ENCODE results near the gene FNBP1.
A peak's percentile ranks its signal among the peaks of the same experiment; 100 is the strongest.

FNBP1 gene

DNA sequence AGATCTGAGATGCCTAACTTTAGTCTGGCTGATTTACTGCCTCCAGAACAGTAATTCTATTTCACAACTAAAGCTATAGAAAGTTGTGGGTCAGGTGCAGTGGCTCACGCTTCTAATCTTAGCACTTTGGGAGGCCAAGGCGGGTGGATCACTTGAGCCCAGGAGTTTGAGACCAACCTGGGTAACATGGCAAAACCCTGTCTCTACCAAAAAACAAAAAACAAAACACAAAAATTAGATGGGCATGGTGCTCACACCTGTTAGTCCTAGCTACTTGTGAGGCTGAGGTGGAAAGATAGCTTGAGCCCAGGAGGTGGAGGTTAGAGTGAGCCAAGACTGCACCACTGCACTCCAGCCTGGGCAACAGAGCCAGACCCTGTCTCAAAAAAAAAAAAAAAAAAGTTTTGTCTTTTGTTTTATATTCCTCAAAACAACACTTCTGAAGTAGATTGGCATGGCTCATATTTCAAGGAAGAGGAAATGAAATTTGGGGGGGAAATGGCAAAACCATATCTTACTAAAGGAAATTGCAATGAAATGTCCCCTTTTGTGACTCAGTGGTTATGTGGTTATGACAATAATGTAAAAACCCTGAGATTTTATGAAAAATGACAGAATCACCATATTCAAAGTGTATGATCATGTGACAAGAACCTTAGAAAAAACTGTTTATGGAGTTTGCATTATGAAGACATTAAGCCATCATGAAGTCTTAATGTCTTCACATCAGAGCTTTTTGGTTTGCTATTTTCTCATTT, 16.2 kb downstream of the FNBP1 start:
- TF ChIP-seq POLR2AphosphoS5 (IDR thresholded peaks at IDR 0.05; ENCODE audit: low read depth) (no peak), SPI1 (IDR thresholded peaks at IDR 0.05; ENCODE audit: borderline replicate concordance, low read depth) (peak; percentile 19; the same call in 1 of the 2 replicates)
- TF ChIP-seq, protein P1, sequence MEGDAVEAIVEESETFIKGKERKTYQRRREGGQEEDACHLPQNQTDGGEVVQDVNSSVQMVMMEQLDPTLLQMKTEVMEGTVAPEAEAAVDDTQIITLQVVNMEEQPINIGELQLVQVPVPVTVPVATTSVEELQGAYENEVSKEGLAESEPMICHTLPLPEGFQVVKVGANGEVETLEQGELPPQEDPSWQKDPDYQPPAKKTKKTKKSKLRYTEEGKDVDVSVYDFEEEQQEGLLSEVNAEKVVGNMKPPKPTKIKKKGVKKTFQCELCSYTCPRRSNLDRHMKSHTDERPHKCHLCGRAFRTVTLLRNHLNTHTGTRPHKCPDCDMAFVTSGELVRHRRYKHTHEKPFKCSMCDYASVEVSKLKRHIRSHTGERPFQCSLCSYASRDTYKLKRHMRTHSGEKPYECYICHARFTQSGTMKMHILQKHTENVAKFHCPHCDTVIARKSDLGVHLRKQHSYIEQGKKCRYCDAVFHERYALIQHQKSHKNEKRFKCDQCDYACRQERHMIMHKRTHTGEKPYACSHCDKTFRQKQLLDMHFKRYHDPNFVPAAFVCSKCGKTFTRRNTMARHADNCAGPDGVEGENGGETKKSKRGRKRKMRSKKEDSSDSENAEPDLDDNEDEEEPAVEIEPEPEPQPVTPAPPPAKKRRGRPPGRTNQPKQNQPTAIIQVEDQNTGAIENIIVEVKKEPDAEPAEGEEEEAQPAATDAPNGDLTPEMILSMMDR (IDR thresholded peaks at IDR 0.05; ENCODE audit: insufficient read depth, low read length) = no peak
- Histone ChIP-seq H3K4me3 (replicated peaks; ENCODE audit: insufficient read depth, low read length) (no peak overlapping the region), H3K27me3 (ENCODE audit: insufficient read depth, poor library complexity, severe bottlenecking) (no peaks in the 10 kb centered on the region), H3K27ac (replicated peaks) (no peak overlapping the region)
- DNase-seq (ENCODE audit: low read depth in 1 of 2, low spot score in 1 of 2) = no peak

- Histone ChIP-seq H3K4me3 (replicated peaks; ENCODE audit: insufficient read depth, low read length) (no peak overlapping the region), H3K27ac (replicated peaks) (no peak overlapping the region), H3K27me3 (ENCODE audit: insufficient read depth, poor library complexity, severe bottlenecking) (no peaks in the 10 kb centered on the region)
- TF ChIP-seq POLR2AphosphoS5 (IDR thresholded peaks at IDR 0.05; ENCODE audit: low read depth) (no peak), GABPA (IDR thresholded peaks at IDR 0.05; ENCODE audit: low read depth) (no peak)
- DNase-seq (ENCODE audit: low read depth in 1 of 2, low spot score in 1 of 2) = no peak
Observed at GRCh38 chr9:130024597-130024994, 18.4 kb downstream of the FNBP1 start.

DNA sequence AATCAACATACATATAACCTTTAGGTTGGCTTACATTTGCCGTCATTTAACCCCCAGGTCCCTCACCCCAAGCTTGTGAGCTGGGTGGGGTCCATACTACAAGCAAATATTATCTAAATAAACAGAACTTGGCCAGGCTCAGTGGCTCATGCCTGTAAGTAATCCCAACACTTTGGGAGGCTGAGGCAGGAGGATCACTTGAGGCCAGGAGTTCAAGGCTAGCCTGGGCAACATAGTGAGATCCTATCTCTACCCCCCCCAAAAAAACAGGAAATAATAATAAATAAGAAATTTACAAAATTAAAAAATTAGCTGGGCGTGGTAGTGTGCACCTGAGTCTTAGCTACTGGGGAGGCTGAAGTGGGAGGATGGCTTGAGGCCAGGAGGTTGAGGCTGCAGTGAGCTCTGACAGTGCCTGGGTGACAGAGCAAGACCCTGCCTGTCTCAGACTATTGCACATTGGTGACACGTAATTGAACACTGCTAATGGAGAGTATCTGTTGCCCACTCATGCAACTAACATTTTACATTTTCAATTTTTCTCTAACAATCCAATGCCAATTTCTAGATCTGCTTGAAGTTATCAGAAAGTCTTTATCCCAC, 18.9 kb downstream of the FNBP1 start:
- no peak for DNase-seq (ENCODE audit: low read depth in 1 of 2, low spot score in 1 of 2)
- no peak overlapping the region for H3K4me3 ChIP-seq (replicated peaks; ENCODE audit: insufficient read depth, low read length)
- H3K27ac ChIP-seq (replicated peaks) = no peak overlapping the region
- TF ChIP-seq POLR2AphosphoS5 (IDR thresholded peaks at IDR 0.05; ENCODE audit: low read depth) (no peak), GABPA (IDR thresholded peaks at IDR 0.05; ENCODE audit: low read depth) (no peak), SPI1 (IDR thresholded peaks at IDR 0.05; ENCODE audit: borderline replicate concordance, low read depth) (no peak)
- TF ChIP-seq, protein P1 (IDR thresholded peaks at IDR 0.05; ENCODE audit: insufficient read depth, low read length) = no peak
- TF ChIP-seq, protein P2, sequence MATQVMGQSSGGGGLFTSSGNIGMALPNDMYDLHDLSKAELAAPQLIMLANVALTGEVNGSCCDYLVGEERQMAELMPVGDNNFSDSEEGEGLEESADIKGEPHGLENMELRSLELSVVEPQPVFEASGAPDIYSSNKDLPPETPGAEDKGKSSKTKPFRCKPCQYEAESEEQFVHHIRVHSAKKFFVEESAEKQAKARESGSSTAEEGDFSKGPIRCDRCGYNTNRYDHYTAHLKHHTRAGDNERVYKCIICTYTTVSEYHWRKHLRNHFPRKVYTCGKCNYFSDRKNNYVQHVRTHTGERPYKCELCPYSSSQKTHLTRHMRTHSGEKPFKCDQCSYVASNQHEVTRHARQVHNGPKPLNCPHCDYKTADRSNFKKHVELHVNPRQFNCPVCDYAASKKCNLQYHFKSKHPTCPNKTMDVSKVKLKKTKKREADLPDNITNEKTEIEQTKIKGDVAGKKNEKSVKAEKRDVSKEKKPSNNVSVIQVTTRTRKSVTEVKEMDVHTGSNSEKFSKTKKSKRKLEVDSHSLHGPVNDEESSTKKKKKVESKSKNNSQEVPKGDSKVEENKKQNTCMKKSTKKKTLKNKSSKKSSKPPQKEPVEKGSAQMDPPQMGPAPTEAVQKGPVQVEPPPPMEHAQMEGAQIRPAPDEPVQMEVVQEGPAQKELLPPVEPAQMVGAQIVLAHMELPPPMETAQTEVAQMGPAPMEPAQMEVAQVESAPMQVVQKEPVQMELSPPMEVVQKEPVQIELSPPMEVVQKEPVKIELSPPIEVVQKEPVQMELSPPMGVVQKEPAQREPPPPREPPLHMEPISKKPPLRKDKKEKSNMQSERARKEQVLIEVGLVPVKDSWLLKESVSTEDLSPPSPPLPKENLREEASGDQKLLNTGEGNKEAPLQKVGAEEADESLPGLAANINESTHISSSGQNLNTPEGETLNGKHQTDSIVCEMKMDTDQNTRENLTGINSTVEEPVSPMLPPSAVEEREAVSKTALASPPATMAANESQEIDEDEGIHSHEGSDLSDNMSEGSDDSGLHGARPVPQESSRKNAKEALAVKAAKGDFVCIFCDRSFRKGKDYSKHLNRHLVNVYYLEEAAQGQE (IDR thresholded peaks at IDR 0.05; ENCODE audit: insufficient replicate concordance, low read depth) = no peak
- H3K27me3 ChIP-seq (ENCODE audit: insufficient read depth, poor library complexity, severe bottlenecking) = no peaks in the 10 kb centered on the region

GRCh38 chr9:130023144-130023787, 19.7 kb downstream of the FNBP1 start:
- Histone ChIP-seq H3K4me3 (replicated peaks; ENCODE audit: insufficient read depth, low read length) (no peak overlapping the region), H3K27ac (replicated peaks) (no peak overlapping the region), H3K27me3 (ENCODE audit: insufficient read depth, poor library complexity, severe bottlenecking) (no peaks in the 10 kb centered on the region)
- DNase-seq (ENCODE audit: low read depth in 1 of 2, low spot score in 1 of 2) = no peak
- TF ChIP-seq, protein P2 (IDR thresholded peaks at IDR 0.05; ENCODE audit: insufficient replicate concordance, low read depth) = no peak
- no peak for TF ChIP-seq SPI1 (IDR thresholded peaks at IDR 0.05; ENCODE audit: borderline replicate concordance, low read depth)
- TF ChIP-seq GABPA (IDR thresholded peaks at IDR 0.05; ENCODE audit: low read depth) = no peak
- TF ChIP-seq, protein P1 (IDR thresholded peaks at IDR 0.05; ENCODE audit: insufficient read depth, low read length) = no peak
- TF ChIP-seq POLR2AphosphoS5 (IDR thresholded peaks at IDR 0.05; ENCODE audit: low read depth) = no peak
